Natural killer cell (primary cell): ENCODE results near the gene MARCHF3. TPM values are rescaled to one million over a fixed set of nuclear protein-coding genes. Genes with fewer than 3 reads are reported as not detected.

Experiments used
- ATAC-seq, 3 donors: fragments of 150-1000 bp in 2 of 3; fragments of 200-7000 bp in 1 of 3; cut with Tn5 transposase; 1 replicate in 1 of 3; 2 replicates in 2 of 3; pipeline ENCODE4 v1.10.0; 2021; ENCODE audit warnings: mild to moderate bottlenecking in 2 of 3, moderate library complexity in 2 of 3
- DNase-seq, 2 donors: peaks; one replicate each; pipeline versions ENCODE4 v3.0.0 to v3.0.0-alpha.2; 2013 to 2021; ENCODE audit warnings: mixed read lengths in 1 of 2
- H3K27ac ChIP-seq: one replicate; pipeline ENCODE4 v1.5.1; 2013; ENCODE audit warnings: mild to moderate bottlenecking, low read length
- H3K27me3 ChIP-seq: one replicate; pipeline ENCODE4 v1.6.1; 2013; ENCODE audit warnings: low read length; ENCODE audit not compliant: control insufficient read depth, insufficient read depth
- H3K36me3 ChIP-seq: one replicate; pipeline ENCODE4 v1.6.1; 2013; ENCODE audit warnings: low read length; ENCODE audit not compliant: control insufficient read depth, insufficient read depth
- H3K4me1 ChIP-seq: one replicate; pipeline ENCODE4 v1.6.1; 2013; ENCODE audit warnings: low read length; ENCODE audit not compliant: control insufficient read depth, insufficient read depth
- H3K4me3 ChIP-seq: one replicate; pipeline ENCODE4 v1.5.1; 2013; ENCODE audit warnings: low read length
- H3K9me3 ChIP-seq: one replicate; pipeline ENCODE4 v1.6.1; 2013; ENCODE audit warnings: low read length; ENCODE audit not compliant: control insufficient read depth, insufficient read depth
- H3K27ac Mint-ChIP-seq, 2 donors: one replicate each; pipeline ENCODE4 v1.8.0; 2022; ENCODE audit warnings: mild to moderate bottlenecking in 2 of 2, mixed read lengths in 2 of 2, moderate library complexity in 1 of 2
- H3K27me3 Mint-ChIP-seq, 2 donors: one replicate each; pipeline ENCODE4 v1.8.0; 2022; ENCODE audit warnings: low read depth in 2 of 2, mixed read lengths in 2 of 2
- H3K36me3 Mint-ChIP-seq: one replicate; pipeline ENCODE4 v1.8.0; 2022; ENCODE audit warnings: mixed read lengths
- H3K4me1 Mint-ChIP-seq, 2 donors: one replicate each; pipeline ENCODE4 v1.8.0; 2022; ENCODE audit warnings: mixed read lengths in 2 of 2
- H3K4me3 Mint-ChIP-seq: one replicate; pipeline ENCODE4 v1.8.0; 2022; ENCODE audit warnings: mild to moderate bottlenecking, moderate library complexity, mixed read lengths
- H3K9me3 Mint-ChIP-seq, 2 donors: one replicate each; pipeline ENCODE4 v1.8.0; 2022; ENCODE audit warnings: mixed read lengths in 2 of 2
- WGBS: methylation state at CpG from one replicate; pipeline ENCODE4 v1.1.7; 2013; ENCODE audit warnings: missing lambda C conversion rate; ENCODE audit not compliant: insufficient coverage; 5-methylcytosine and 5-hydroxymethylcytosine counted together
- intact Hi-C: fragments of 100-400 bp; cut with micrococcal nuclease; formaldehyde crosslinking; loops from one replicate; pipeline ENCODE4 v1.14.2; 2022
- total RNA-seq, 4 donors: library from RNA; stranded (reverse); fragments of 120-200 nt in 1 of 4; gene quantifications; one replicate each; pipeline versions ENCODE4 v1.2.3 to v1.2.4, GENCODE V29; 2013 to 2022
- TF ChIP-seq, protein P1 (sequence below): fragments of 200-600 bp; IDR thresholded peaks from one replicate; pipeline ENCODE4 v1.8.0; 2022; ENCODE audit warnings: antibody characterized with exemption

The MARCHF3 gene, protein sequence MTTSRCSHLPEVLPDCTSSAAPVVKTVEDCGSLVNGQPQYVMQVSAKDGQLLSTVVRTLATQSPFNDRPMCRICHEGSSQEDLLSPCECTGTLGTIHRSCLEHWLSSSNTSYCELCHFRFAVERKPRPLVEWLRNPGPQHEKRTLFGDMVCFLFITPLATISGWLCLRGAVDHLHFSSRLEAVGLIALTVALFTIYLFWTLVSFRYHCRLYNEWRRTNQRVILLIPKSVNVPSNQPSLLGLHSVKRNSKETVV
- 10 to 100 TPM in 1 of 3 donors, 1 to 10 TPM in 2; 6.8 to 11.2 (median 8.9) TPM for total RNA-seq
- total RNA-seq (2013), result 18.8 TPM

DNA sequence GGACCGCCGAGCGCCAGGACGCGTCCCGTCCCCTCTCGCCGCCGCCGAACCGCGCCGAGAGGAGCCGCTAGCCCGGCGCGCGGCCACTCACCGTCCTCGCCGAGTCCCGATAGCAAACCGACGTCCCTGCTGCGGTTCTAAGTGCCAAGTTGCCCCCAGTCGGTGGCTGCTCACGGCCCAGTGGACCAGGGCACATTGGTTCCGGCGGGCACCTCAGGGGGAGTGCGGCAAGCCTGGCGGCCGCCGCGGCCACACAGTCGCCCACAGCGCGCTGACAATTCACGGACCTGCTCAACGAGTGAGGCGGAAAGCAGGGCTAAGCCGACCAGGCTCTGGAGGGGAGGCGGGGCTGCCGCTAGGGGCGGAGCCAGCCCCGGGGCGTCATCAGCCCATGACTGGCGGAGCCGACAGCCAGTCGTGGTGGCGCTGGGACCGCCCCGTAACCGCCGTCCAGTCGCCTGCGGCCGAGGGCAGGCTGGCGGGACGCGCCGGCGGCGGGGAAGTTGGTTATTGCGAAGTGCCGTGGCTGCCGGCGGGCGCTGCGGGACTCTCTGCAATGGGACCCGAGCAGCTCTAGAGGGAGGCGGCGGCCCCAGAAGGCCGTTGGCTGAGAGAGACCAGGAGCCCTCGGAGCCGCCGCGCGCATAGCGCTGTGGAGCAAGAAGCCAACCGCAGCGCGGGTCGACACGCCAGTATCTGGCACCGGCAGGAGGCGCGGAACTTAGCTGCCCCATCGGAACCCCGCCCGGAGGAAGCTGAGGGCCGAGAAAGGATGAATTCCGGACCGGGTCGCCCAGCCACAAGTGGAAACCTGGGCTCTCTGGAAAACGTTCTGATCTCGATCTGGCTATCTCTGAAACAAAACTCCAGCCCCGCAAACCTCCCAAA, at the start of gene MARCHF3:
TSS of gene MARCHF3 (minus strand) at position 300 of the 888 bp plus-strand sequence. CDS start 112,387 bp downstream, outside the sequence.
- Histone ChIP-seq H3K4me3 (peak within 1 kb of the TSS; percentile 57), H3K27me3 (peaks cover 3% of the 10 kb centered on the region), H3K9me3 (no peaks in the 10 kb centered on the region), H3K36me3 (no peaks in the 10 kb centered on the region), H3K4me1 (peaks cover 22% of the 10 kb centered on the region), H3K27ac (peak within 1 kb of the TSS; percentile 58)
- Mint-ChIP-seq H3K36me3 (no peaks in the 10 kb centered on the region), H3K4me1 (peaks cover 14 to 24% of the 10 kb centered on the region in 2 donors), H3K27ac (peak within 1 kb of the TSS; percentile 77 to 82), H3K27me3 (peaks cover 0 to 23% of the 10 kb centered on the region in 2 donors), H3K4me3 (peak within 1 kb of the TSS; percentile 88), H3K9me3 (no peaks in the 10 kb centered on the region)
- TF ChIP-seq, protein P1, sequence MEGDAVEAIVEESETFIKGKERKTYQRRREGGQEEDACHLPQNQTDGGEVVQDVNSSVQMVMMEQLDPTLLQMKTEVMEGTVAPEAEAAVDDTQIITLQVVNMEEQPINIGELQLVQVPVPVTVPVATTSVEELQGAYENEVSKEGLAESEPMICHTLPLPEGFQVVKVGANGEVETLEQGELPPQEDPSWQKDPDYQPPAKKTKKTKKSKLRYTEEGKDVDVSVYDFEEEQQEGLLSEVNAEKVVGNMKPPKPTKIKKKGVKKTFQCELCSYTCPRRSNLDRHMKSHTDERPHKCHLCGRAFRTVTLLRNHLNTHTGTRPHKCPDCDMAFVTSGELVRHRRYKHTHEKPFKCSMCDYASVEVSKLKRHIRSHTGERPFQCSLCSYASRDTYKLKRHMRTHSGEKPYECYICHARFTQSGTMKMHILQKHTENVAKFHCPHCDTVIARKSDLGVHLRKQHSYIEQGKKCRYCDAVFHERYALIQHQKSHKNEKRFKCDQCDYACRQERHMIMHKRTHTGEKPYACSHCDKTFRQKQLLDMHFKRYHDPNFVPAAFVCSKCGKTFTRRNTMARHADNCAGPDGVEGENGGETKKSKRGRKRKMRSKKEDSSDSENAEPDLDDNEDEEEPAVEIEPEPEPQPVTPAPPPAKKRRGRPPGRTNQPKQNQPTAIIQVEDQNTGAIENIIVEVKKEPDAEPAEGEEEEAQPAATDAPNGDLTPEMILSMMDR, result peak; percentile 13
- ATAC-seq (peak; percentile 91 to 98 (median 92)), DNase-seq (peak; percentile 96 to 97)
- WGBS, result under 1% methylated on average over 97 of the region's 97 CpGs
- intact Hi-C loops, result loop anchor here (1.0 to 5.0 kb wide), 6 partner anchors 42 to 1052 kb away; partner anchors contain the start of genes C5orf63 and SLC12A2

DNA sequence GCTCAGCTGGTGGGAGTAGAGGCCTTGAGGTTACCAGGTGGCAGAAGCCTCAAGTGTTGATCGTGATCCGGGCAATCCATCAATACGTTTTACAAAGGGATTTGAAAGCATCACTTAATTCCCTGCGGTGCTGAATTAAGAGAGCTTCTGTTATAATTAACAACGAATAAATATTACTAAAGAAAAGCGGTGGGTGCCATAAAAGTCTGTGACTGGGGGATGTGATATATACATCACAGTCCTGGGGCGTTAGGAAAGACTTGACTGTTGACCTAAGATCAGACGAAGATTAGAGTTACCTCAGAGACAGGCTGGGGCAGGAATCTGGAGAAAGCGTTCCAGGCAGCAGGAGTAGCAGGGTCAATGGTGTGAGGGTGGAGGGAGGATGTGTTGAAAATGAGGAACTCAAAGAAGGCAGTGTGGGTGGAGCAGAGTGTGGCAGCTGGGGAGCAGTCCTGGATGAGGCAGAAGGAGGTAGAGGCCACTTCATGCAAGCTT, 49.7 kb upstream of the MARCHF3 start:
- TF ChIP-seq, protein P1, result no peak
- intact Hi-C loops, result no loop called here

DNA sequence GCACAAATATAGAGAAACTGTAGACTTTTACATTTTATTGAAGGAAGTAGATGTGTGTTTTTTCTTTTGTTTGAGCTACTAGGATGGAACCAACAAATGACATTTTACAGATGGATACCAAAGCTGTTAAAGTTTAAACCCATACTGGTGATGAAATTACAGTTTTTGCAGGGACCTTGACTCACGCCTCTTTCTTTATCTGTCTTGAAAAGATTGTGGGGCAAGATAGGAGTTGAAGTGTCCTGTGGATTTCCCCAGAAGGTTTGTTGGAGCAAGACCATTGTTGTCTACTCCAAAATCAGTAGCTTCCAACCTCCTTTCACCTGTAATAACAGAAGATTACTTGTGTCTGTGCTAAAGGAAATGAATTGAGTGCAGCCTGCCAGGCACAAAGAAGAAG, 47.0 kb upstream of the MARCHF3 start:
- intact Hi-C loops, result no loop called here
- no peak overlapping the region for H3K27ac ChIP-seq

More for the DNA sequence above, 49.7 kb upstream of the MARCHF3 start:
- H3K4me3 ChIP-seq, result no peak overlapping the region
- no peak overlapping the region for H3K27ac ChIP-seq
- H3K27me3 ChIP-seq, result no peaks in the 10 kb centered on the region
- Mint-ChIP-seq H3K27ac (no peak overlapping the region), H3K9me3 (no peaks in the 10 kb centered on the region), H3K4me3 (no peak overlapping the region), H3K27me3 (peaks cover 7 to 8% of the 10 kb centered on the region in 2 donors), H3K36me3 (no peaks in the 10 kb centered on the region), H3K4me1 (no peaks in the 10 kb centered on the region)
- ATAC-seq, result no peak
- H3K36me3 ChIP-seq, result no peaks in the 10 kb centered on the region
- 70% methylated on average over 8 of the region's 9 CpGs for WGBS
- DNase-seq, result no peak
- no peaks in the 10 kb centered on the region for H3K4me1 ChIP-seq
- no peaks in the 10 kb centered on the region for H3K9me3 ChIP-seq

More for the DNA sequence above, 47.0 kb upstream of the MARCHF3 start:
- Histone ChIP-seq H3K9me3 (no peaks in the 10 kb centered on the region), H3K36me3 (no peaks in the 10 kb centered on the region), H3K27me3 (no peaks in the 10 kb centered on the region), H3K4me1 (peaks cover 9% of the 10 kb centered on the region), H3K4me3 (no peak overlapping the region)
- Mint-ChIP-seq H3K9me3 (no peaks in the 10 kb centered on the region), H3K27ac (no peak overlapping the region), H3K4me1 (peaks cover 17% of the 10 kb centered on the region in 2 donors), H3K4me3 (no peak overlapping the region), H3K27me3 (peaks cover 7 to 8% of the 10 kb centered on the region in 2 donors), H3K36me3 (no peaks in the 10 kb centered on the region)
- ATAC-seq (no peak), DNase-seq (no peak)
- TF ChIP-seq, protein P1, result no peak
- WGBS, result 42% methylated on average over 1 of the region's 1 CpG
